ENCODE measurements around the gene MUL1. TPM values are rescaled to one million over a fixed set of nuclear protein-coding genes. Genes with fewer than 3 reads are reported as not detected.

MUL1 gene
- total RNA-seq, 1 donor from 2014 or later = 28.1 TPM

- no peak for DNase-seq
Measured at GRCh38 chr1:20466273-20466672, 41.7 kb downstream of the MUL1 start.

GRCh38 chr1:20465187-20465586, 42.8 kb downstream of the MUL1 start:
- DNase-seq = no peak

GRCh38 chr1:20463502-20463901, 44.4 kb downstream of the MUL1 start:
- no peak for DNase-seq

GRCh38 chr1:20462397-20462796, 45.6 kb downstream of the MUL1 start:
- DNase-seq = no peak

- no peak for DNase-seq
Measured at GRCh38 chr1:20458717-20459116, 49.2 kb downstream of the MUL1 start.

GRCh38 chr1:20454004-20454403, 53.9 kb downstream of the MUL1 start:
- no peak for DNase-seq

GRCh38 chr1:20449735-20450311, 58.1 kb downstream of the MUL1 start:
- DNase-seq = no peak

Other genes starting within 250 kb of the MUL1 start
- gene VWA5B1, start 217.3 kb downstream of the MUL1 start, total RNA-seq = 0.31 TPM
- 2.2 TPM for gene CAMK2N1, start 21.9 kb downstream of the MUL1 start, total RNA-seq
- not detected for gene FAM43B, start 44.4 kb upstream of the MUL1 start, total RNA-seq
- not detected for gene CDA, start 80.9 kb upstream of the MUL1 start, total RNA-seq
- gene PINK1, start 125.3 kb upstream of the MUL1 start, total RNA-seq = 59.7 TPM
- gene DDOST, start 153.2 kb upstream of the MUL1 start, total RNA-seq = 124 TPM
- gene KIF17, start 209.9 kb upstream of the MUL1 start, total RNA-seq = 2.4 TPM
- not detected for gene SH2D5, start 224.6 kb upstream of the MUL1 start, total RNA-seq